Loucy (cell line): ENCODE measurements around the gene AFF1.

Source experiments
- EZH2phosphoT487 ChIP-seq: fragments of 200-600 bp; IDR thresholded peaks from 2 replicates; pipeline ENCODE4 v1.6.1; 2018; ENCODE audit warnings: antibody characterized with exemption, mild to moderate bottlenecking, moderate library complexity, borderline replicate concordance
- TF ChIP-seq, protein P1 (sequence below): fragments of 200-600 bp; sonication (generic); conservative IDR thresholded peaks from 2 replicates; pipeline ENCODE4 v1.5.1; 2014; ENCODE audit warnings: mild to moderate bottlenecking, antibody characterized with exemption, low read length

DNA sequence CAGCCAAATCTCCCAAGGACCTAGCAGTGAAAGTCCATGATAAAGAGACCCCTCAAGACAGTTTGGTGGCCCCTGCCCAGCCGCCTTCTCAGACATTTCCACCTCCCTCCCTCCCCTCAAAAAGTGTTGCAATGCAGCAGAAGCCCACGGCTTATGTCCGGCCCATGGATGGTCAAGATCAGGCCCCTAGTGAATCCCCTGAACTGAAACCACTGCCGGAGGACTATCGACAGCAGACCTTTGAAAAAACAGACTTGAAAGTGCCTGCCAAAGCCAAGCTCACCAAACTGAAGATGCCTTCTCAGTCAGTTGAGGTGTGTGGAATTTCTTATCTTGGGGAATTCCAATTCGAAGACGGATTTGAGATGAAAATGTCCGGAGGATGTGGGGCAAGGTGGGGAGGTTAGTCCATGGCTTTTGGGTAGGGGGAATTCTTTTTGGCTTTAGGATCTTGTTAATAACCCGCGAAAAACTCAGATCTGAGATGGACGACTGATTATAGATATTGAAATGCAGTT is 112.5 kb downstream of the AFF1 start:
- TF ChIP-seq, protein P1, sequence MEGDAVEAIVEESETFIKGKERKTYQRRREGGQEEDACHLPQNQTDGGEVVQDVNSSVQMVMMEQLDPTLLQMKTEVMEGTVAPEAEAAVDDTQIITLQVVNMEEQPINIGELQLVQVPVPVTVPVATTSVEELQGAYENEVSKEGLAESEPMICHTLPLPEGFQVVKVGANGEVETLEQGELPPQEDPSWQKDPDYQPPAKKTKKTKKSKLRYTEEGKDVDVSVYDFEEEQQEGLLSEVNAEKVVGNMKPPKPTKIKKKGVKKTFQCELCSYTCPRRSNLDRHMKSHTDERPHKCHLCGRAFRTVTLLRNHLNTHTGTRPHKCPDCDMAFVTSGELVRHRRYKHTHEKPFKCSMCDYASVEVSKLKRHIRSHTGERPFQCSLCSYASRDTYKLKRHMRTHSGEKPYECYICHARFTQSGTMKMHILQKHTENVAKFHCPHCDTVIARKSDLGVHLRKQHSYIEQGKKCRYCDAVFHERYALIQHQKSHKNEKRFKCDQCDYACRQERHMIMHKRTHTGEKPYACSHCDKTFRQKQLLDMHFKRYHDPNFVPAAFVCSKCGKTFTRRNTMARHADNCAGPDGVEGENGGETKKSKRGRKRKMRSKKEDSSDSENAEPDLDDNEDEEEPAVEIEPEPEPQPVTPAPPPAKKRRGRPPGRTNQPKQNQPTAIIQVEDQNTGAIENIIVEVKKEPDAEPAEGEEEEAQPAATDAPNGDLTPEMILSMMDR = no peak
- TF ChIP-seq EZH2phosphoT487 = no peak
